Smooth muscle cell of the brain vasculature (primary cell): ENCODE data around the gene P2RY8.

Experiments used
- DNase-seq: peaks from one replicate; pipeline ENCODE4 v3.0.0-alpha.2; 2012; ENCODE audit warnings: low read depth, low spot score

The P2RY8 gene

GRCh38 chrX:1417921-1418771 lies 118.8 kb downstream of the P2RY8 start:
- no peak for DNase-seq

GRCh38 chrX:1416965-1417760 lies 119.8 kb downstream of the P2RY8 start:
- DNase-seq: no peak

- DNase-seq: no peak
Observed at GRCh38 chrX:1416327-1416784, 120.6 kb downstream of the P2RY8 start.
